CD4-positive, alpha-beta T cell treated with Interleukin-17A for 4 hours (primary cell): ENCODE data around the gene SLC46A3.

Experiments used
- DNase-seq: peaks from one replicate; pipeline ENCODE4 v3.0.0-alpha.2; 2020; ENCODE audit warnings: mixed read lengths

SLC46A3 gene

DNA sequence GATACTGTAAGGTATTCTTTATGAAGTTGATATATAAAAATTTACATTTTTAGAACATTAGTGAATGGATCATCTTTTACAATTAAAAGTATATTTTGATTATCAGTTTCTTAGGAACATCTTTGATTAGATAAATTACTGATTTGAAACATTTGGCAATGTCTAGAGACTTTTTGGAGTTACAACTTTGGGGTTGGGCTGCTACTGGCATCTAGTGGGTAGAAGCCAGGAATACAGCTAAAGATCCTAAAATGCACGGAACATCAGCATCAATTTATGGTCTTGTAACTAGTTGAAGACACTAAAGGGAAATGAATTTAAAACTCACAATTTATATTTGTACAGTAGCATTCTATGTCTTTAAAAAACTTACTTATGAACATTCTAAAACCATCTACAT, 40.0 kb downstream of the SLC46A3 start:
- DNase-seq = no peak

DNA sequence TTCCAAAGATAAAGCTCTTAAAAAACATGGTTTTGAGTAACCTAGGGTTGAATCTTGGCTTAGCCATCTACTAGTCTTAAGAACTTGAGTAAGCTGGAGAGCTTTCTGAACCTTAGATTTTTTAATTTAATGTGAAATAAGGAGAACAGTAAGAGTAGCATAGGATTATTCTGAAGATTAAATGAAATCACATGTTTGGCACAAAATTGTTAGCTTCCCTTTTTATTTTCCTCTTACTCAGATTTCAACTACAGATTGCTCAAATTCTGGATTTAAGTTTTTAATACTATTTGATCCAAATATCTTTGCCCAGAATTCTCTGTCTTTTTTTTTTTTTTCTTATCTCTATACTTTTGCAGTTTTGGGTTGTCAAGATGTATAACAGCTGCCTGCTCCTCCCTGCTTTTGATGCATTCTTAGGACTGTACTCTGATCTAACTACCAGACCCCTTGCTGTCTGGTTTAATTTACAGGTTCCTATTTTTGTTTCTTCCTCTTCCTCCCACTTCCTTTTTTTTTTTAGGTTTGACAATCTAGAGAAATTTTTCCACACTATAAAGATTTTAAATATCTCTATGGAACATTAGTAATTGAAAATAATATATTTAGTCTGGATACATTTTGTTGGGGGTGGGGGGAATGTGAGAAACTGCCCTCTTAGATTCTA, 47.5 kb downstream of the SLC46A3 start:
- DNase-seq = no peak

DNA sequence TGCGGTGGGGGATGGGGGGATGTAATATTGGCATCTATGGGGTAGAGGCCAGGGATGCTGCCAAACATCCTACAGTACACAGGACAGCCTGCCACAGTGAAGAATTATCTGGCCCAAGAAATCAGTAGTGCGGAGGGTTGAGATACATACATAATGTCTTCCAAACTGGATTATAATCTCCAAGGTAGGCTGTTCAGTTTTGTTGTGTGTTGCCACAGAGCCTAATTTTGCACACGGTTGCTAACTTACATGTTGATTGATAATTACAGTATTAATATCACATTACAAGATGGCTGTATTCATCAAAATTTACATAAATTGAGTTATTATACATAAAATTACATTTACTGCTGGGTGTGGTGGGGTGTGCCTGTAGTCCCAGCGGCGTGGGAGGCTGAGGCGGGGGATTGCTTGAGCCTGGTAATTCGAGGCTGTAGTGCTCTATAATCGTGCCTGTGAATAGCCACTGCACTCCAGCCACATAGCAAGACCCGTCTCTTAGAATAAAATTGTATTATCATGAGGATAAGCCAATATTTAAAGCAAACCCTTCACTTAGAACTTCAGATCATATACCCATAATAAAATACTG, 51.8 kb downstream of the SLC46A3 start:
- no peak for DNase-seq

DNA sequence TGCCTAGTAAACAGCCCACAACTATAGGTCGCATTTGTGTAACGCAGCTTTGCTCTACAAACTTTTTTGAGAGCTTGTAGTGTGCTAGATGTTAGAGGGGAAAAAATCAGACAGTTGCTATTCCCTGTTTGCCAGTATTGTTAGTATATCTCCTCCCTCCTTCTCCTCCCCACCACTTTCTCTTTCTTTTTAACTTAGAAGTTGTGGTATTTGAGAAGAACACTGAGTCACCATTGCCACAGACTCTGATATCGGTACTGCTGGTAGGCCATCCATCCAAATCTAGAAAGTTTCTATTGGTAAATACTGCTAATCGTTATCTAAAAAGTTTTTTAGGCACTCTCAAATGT, 59.2 kb downstream of the SLC46A3 start:
- no peak for DNase-seq

DNA sequence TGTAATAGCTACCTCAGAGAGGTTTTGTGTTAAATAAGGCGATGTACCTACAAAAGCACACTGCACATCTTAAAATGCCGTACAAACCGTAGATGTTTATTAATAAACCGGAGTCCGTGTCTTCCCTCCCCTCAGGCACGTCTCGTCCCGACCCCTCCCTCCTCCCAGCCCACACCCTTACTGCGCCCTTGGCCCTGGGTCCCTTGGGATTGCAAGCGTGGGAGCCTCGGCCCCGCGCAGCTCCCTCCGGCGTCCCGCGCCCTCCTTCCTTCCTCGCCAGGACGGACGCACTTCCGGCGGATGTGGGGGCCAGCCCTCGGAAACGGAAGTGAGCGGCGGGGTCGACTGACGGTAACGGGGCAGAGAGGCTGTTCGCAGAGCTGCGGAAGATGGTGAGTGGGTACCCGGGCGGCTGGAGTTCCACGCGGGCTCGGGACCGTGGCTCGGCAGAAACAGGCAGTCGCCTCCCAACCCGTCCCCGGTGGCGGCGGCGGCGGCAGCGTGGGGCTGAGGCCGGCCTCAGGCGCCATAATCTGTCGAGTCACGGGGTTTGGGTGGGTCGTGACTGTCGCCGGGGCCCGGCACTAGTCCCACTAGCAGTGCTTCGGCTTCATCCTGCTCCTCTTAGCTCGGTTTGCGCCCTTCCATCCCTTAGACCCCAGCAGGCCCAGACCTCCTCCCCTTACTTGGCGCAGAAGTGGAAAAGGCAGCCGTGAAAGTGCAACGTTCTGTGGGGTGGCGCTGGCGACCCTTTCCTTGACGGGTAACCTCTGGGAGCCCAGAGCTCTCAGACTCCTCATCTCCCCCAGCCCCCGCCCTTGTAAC, 59.8 kb downstream of the SLC46A3 start, which contains the start of gene POMP:
Gene POMP (plus strand): TSS at position 335 of the 825 bp plus-strand sequence. CDS start 55 bp downstream, at position 390.
- DNase-seq = peak; percentile 91

DNA sequence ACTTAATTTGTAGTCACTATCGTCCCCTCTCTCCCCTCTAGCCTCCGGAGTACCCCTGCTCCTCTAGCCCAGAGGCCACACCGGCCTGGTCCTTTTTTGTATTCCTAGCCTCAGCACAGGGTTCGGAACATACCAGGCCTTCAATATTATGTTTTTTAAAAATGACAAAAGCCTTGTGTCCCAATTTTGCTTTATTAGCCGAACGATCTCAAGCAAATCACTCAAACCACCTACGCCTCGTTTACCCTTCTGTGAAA, 60.3 kb downstream of the SLC46A3 start:
- no peak for DNase-seq

DNA sequence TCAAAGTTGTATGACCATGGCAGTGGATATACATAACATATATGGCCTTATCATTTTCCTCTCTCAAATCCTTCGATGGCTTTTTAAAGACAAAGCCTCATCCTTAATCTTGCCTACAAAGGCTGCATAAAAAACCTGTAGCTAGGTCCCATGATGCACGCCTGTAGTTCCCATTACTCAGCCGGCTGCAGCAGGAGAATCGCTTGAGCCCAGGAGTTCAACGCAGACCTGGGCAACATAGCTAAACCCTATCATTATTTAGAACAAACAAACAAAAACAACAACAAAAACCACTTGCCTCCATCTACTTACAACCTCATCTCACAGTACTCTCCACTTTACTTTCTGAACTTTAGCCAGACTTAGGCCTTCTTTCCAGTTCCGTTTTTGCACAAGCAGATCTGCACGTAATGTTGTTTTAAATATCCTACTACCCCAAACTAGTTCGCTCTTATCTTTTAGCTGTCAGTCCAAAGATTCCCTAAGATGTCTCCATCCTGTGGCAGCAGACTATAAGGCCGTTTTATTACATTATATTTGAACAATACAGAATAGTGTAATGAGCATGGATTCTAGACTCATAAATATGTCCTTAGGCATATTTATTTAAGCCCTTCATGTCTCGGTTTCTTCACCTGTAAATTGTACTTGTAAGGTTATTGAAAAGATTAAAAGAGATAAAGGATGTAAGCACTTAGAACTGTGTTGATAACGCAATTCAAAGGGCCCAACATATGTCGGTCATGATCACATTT, 60.8 kb downstream of the SLC46A3 start:
- no peak for DNase-seq

DNA sequence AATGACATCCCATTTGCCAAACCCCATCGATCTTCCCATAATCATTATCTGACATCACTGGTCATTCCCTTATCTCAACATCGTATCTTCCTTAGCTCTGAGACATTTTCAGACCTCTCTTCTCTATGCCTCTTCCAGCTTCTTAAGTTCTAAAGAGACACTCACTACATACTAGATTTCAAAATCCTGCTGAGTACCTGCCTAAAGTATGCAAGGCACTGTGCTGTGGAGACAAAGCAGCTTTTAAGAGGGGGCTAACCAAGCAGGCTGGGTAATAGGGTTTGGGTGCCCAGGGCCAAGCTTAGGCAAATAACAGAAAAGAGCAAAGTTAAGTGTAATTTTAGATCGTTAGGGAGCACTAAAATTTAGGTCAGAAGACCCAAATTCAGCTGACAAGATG, 63.2 kb downstream of the SLC46A3 start:
- no peak for DNase-seq

DNA sequence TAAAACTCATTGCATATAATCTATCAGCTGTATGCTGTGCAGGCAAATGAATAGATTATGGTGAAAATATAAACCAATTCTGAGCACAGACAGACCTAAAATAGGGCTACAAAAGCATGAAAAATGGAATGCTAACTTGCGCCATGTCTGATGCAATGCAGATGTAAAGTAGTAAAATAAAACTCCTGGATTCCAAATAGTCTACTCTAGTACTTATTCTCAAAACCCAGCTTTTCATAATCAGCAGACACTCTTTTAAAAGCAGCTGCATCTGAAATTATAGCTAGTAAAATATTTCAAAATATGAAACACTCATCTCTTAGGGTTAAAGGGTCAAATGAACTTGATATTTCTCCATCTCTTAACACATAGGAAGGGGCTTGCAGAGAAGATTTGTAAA, 64.5 kb downstream of the SLC46A3 start:
- DNase-seq = no peak

DNA sequence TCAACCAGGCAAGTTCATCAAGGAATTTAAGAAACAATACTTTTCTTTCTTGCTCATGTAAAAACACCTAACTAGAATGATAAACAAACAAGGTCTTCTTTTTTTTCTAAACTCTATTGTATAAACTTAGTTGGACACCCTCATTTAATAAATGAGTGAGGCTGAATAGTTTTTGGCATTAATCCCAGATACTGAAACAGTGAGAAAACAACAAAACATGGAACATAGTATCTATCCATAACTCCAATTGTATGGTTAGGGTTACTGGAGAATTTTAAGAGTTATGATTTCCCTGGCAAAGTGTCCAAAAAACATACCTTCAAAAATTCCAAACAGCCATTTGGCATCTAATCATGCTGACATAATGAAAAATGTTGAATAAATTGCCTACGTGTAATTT, 65.7 kb downstream of the SLC46A3 start:
- no peak for DNase-seq

DNA sequence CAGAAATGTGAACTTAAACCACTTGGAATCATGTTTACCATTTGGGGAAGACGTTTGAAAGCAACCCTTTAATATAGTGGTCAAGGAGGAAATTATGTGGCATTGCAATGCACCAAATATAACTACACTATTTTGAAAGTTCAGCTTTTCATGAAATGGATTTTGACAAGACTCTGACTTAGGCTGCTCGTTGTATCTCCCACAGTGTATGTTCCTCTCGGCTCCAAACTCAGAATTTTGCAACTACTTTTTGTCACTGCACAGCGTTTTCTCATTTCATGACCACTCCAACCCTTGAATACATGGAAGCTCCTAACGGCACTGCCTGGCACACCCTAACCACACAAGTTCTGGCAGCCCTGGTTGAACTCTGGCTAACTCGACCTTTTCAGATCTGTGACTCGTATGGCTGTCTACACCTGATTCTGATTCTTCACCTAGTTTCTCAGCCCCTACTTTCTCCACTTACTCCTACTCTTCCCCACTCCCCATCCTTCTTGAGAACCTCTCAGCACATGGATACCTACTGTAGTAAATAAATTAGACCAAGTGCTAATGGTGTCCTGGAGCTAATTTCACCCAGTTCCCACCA, 66.9 kb downstream of the SLC46A3 start:
- no peak for DNase-seq

DNA sequence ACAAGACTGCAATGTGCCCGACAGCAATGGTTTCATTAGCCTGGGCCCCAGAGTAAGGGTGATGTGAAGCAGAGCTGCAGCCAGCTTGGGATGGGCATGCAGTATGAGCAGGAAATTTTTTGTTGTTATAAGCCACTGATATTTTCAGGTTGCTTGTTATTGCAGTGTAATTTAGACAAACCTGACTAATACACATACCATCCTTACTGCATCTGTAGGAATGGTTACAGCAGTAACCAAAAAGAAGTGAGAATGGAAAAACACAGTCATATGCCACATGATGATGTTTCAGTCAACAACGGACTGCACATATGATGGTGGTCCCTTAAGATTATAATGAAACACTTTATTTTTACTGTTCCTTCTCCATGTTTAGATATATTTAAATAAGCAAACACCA, 68.5 kb downstream of the SLC46A3 start:
- no peak for DNase-seq
